ENCODE results near the gene GALNT2.

GALNT2 gene

GRCh38 chr1:230105754-230106625, 39.0 kb downstream of the GALNT2 start:
- H3K27ac ChIP-seq (ENCODE audit: low read depth, low read length) = no peak overlapping the region

GRCh38 chr1:230107941-230108340, 40.9 kb downstream of the GALNT2 start:
- no peaks in the 10 kb centered on the region for H3K9me2 ChIP-seq (replicated peaks; ENCODE audit: insufficient read depth, low read length)
- no peak overlapping the region for H3K27ac ChIP-seq (ENCODE audit: low read depth, low read length)
- no peaks in the 10 kb centered on the region for H3K79me2 ChIP-seq (ENCODE audit: insufficient read depth, low read length)
- H3F3A ChIP-seq (ENCODE audit: insufficient read depth) = no peaks in the 10 kb centered on the region
- H3K9ac ChIP-seq (ENCODE audit: low read length) = no peak overlapping the region
- no peak overlapping the region for H2AFZ ChIP-seq (ENCODE audit: low read depth, low read length, severe bottlenecking)
- no peak overlapping the region for H3K4me2 ChIP-seq (ENCODE audit: low read depth, low read length, poor library complexity, severe bottlenecking)
- no peaks in the 10 kb centered on the region for H3K36me3 ChIP-seq (ENCODE audit: low read length)
- no peaks in the 10 kb centered on the region for H3K9me3 ChIP-seq (ENCODE audit: insufficient read depth, low read length)
- TF ChIP-seq CTCF (IDR thresholded peaks at IDR 0.05; ENCODE audit: insufficient read depth, low read length, poor library complexity, severe bottlenecking) (no peak), EZH2phosphoT487 (conservative IDR thresholded peaks at IDR 0.05; ENCODE audit: low read length) (no peak)
- no peak overlapping the region for H3K4me3 ChIP-seq (ENCODE audit: insufficient read depth, low read length, poor library complexity, severe bottlenecking)
- no peaks in the 10 kb centered on the region for H3K27me3 ChIP-seq (ENCODE audit: low read length)
- no peaks in the 10 kb centered on the region; the same call in 1 of the 2 replicates for H4K20me1 ChIP-seq (ENCODE audit: low read depth, low read length)

More at GRCh38 chr1:230105754-230106625, 39.0 kb downstream of the GALNT2 start:
- Histone ChIP-seq H3K9me3 (ENCODE audit: insufficient read depth, low read length) (no peaks in the 10 kb centered on the region), H3K9ac (ENCODE audit: low read length) (no peak overlapping the region), H3K4me3 (ENCODE audit: insufficient read depth, low read length, poor library complexity, severe bottlenecking) (no peak overlapping the region), H2AFZ (ENCODE audit: low read depth, low read length, severe bottlenecking) (no peak overlapping the region), H3F3A (ENCODE audit: insufficient read depth) (no peaks in the 10 kb centered on the region), H3K9me2 (replicated peaks; ENCODE audit: insufficient read depth, low read length) (no peaks in the 10 kb centered on the region), H3K79me2 (ENCODE audit: insufficient read depth, low read length) (no peaks in the 10 kb centered on the region), H3K36me3 (ENCODE audit: low read length) (no peaks in the 10 kb centered on the region), H3K4me2 (ENCODE audit: low read depth, low read length, poor library complexity, severe bottlenecking) (no peak overlapping the region), H3K27me3 (ENCODE audit: low read length) (no peaks in the 10 kb centered on the region), H4K20me1 (ENCODE audit: low read depth, low read length) (no peaks in the 10 kb centered on the region; the same call in 1 of the 2 replicates)
- no peak for TF ChIP-seq EZH2phosphoT487 (conservative IDR thresholded peaks at IDR 0.05; ENCODE audit: low read length)
- TF ChIP-seq CTCF (IDR thresholded peaks at IDR 0.05; ENCODE audit: insufficient read depth, low read length, poor library complexity, severe bottlenecking) = no peak

DNA sequence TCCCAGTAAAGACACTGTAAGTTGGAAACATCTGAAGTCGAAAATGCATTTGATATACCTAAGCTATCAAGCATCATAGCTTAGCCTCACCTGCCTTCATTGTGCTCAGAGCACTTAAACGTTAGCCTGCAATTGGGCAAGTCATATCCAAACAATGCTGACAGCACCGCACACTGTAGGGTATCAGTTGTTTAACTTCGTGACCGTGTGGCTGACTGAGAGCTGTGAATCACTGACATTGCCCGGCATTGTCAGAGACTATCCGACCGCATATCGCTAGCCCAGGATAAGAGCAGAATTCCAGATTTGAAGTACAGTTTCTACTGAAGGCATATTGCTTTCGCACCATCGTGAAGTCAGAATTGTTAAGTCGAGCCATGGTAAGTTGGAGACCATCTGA, 41.5 kb downstream of the GALNT2 start:
- no peak overlapping the region for H3K4me2 ChIP-seq (ENCODE audit: low read depth, low read length, poor library complexity, severe bottlenecking)
- H3K27ac ChIP-seq (ENCODE audit: low read depth, low read length) = no peak overlapping the region
- no peak overlapping the region for H3K4me3 ChIP-seq (ENCODE audit: insufficient read depth, low read length, poor library complexity, severe bottlenecking)
- H3K9ac ChIP-seq (ENCODE audit: low read length) = no peak overlapping the region
- H2AFZ ChIP-seq (ENCODE audit: low read depth, low read length, severe bottlenecking) = no peak overlapping the region
- no peaks in the 10 kb centered on the region for H3K9me2 ChIP-seq (replicated peaks; ENCODE audit: insufficient read depth, low read length)
- H3K27me3 ChIP-seq (ENCODE audit: low read length) = no peaks in the 10 kb centered on the region
- no peaks in the 10 kb centered on the region for H3K9me3 ChIP-seq (ENCODE audit: insufficient read depth, low read length)
- H4K20me1 ChIP-seq (ENCODE audit: low read depth, low read length) = no peaks in the 10 kb centered on the region; the same call in 1 of the 2 replicates
- H3F3A ChIP-seq (ENCODE audit: insufficient read depth) = no peaks in the 10 kb centered on the region
- TF ChIP-seq CTCF (IDR thresholded peaks at IDR 0.05; ENCODE audit: insufficient read depth, low read length, poor library complexity, severe bottlenecking) = no peak
- no peaks in the 10 kb centered on the region for H3K79me2 ChIP-seq (ENCODE audit: insufficient read depth, low read length)
- no peaks in the 10 kb centered on the region for H3K36me3 ChIP-seq (ENCODE audit: low read length)
